OCI-LY1 (cell line): ENCODE results near the gene TXNRD1.

Experiments used
- EZH2 ChIP-seq: fragments of 200-600 bp; sonication (generic), shearing (Covaris generic); IDR thresholded peaks from 2 replicates; pipeline ENCODE4 v1.8.0; 2017; ENCODE audit warnings: borderline replicate concordance, mixed run types, mild to moderate bottlenecking, antibody characterized with exemption, low read length, moderate library complexity, mixed read lengths
- TF ChIP-seq, protein P1 (sequence below): fragments of 200-600 bp; sonication (generic), shearing (Covaris generic); IDR thresholded peaks from 2 replicates; pipeline ENCODE4 v1.5.1; 2017; ENCODE audit warnings: mild to moderate bottlenecking, antibody characterized with exemption, low read length, moderate library complexity, mixed read lengths

DNA sequence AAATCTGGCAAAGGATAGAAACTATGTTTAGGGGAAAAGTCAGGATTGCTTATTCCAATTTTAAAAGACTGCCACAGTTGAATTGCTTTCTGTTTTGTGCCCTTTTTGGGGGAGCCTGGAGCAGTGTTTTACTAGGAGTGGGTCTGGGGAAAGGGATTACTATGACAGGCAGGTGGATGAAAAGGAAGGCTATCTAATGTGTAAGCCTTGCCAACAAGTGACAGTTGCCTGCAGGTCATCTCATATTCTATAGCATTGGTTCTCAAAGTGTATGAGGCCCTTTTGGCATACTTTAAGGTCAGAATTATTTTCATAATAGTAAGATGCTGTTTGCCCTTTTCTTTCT, 92.0 kb downstream of the TXNRD1 start:
- TF ChIP-seq, protein P1, sequence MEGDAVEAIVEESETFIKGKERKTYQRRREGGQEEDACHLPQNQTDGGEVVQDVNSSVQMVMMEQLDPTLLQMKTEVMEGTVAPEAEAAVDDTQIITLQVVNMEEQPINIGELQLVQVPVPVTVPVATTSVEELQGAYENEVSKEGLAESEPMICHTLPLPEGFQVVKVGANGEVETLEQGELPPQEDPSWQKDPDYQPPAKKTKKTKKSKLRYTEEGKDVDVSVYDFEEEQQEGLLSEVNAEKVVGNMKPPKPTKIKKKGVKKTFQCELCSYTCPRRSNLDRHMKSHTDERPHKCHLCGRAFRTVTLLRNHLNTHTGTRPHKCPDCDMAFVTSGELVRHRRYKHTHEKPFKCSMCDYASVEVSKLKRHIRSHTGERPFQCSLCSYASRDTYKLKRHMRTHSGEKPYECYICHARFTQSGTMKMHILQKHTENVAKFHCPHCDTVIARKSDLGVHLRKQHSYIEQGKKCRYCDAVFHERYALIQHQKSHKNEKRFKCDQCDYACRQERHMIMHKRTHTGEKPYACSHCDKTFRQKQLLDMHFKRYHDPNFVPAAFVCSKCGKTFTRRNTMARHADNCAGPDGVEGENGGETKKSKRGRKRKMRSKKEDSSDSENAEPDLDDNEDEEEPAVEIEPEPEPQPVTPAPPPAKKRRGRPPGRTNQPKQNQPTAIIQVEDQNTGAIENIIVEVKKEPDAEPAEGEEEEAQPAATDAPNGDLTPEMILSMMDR: no peak
- no peak for TF ChIP-seq EZH2
